ENCODE data around the gene BRMS1.

The BRMS1 gene

DNA sequence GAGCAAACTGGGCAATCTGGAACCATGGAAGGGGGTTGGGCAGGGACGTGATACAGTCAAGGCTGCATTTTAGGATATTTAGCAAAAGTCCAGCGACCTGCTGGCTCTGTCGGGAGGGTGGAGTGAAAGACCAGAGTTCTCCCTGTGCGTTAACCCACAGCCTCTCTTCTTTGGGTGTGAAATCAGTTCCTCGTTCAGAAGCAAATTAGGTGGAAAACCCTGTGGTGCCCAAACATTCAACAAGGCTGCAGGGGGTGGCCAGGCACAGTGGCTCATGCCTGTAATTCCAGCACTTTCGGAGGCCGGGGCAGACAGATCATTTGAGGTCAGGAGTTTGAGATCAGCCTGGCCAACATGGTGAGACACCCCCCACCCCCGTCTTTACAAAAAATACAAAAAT, 47.3 kb downstream of the BRMS1 start:
- DNase-seq = no peak

DNA sequence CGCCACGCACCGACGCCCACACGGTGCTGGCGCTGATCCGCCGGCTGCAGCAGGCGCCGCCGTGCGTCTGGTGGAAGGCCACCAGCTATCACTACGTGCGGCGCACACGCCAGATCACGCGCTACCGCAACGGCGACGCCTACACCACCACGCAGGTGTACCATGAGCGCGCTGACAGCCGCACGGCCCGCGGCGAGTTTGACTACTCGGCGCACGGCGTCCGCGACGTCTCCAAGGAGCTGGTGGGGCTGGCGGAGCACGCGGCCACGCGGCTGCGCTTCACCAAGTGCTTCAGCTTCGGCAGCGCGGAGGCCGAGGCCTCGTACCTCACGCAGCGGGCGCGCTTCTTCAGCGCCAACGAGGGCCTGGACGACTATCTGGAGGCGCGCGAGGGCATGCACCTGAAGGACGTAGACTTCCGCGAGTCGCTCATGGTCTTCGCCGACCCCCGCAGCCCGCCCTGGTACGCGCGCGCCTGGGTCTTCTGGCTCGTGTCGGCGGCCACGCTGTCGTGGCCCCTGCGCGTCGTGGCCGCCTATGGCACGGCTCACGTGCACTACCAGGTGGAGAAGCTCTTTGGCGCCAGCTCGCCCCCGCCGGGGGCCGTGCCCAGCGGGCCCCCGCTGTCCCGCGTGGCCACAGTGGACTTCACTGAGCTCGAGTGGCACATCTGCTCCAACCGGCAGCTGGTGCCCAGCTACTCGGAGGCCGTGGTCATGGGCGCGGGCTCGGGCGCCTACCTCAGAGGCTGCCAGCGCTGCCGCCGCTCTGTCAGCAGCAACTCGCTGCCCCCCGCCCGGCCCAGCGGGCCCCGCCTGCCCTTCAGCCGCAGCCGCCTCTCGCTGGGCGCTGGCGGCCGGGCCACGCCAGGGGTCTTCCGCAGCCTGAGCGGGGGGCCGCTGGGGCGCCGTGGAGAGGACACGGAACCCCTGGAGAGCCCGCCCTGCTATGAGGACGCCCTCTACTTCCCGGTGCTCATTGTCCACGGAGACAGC, 50.0 kb downstream of the BRMS1 start:
- no peak for DNase-seq

DNA sequence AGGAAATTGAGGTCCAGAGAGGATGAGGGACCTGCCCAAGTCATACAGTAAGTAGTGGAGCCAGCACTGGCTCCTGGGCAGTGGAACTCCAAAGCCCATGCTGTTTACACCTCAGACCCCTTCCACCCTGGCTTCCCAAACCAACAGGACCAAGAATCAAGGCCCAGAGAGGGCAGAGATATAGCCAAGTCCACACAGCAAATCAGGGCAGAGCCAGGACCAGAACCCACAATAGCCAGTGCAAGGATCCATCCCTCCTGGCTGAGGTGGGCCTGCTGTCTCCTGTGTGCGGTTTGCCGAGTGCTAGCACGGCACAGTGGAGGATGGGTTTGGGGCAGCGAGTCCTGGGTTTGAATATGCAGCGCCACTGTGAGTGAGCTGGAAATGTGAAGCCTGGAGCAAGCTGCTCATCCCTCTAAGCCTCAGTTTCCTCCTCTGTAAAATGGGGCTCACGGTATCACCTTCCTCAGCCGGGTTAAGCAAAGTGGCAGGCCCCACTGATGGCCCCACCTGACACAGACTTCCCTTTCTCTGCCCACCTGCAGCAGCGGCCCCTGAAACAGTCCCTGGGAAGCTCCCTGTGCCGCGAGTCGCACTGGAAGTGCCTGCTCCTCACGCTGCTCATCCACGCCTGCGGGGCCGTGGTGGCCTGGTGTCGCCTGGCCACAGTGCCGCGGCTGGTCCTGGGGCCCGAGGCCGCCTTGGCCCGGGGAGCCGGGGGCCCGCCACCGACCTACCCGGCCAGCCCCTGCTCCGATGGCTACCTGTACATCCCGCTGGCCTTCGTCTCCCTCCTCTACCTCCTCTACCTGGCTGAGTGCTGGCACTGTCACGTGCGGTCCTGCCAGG, 50.9 kb downstream of the BRMS1 start:
- DNase-seq = no peak

DNA sequence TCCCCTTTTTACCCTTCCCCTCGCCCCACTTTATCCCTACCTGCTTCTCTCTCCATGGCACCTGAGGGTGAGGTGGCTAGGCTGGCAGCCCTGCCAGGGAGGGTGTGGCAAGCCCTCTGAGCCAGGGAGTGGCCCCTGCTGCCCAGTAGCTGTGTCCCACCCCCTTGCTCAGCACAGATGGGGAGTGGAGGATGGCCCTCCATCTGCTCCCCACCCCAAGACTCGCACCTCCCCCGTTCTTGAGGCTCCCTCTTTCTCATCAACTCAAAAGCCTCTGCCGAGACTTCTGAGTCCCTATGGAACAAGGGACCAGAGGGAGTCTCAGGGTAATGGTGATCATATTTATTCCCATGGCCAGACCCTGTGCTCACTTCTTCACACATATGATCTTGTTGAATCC, 51.6 kb downstream of the BRMS1 start:
- no peak for DNase-seq

DNA sequence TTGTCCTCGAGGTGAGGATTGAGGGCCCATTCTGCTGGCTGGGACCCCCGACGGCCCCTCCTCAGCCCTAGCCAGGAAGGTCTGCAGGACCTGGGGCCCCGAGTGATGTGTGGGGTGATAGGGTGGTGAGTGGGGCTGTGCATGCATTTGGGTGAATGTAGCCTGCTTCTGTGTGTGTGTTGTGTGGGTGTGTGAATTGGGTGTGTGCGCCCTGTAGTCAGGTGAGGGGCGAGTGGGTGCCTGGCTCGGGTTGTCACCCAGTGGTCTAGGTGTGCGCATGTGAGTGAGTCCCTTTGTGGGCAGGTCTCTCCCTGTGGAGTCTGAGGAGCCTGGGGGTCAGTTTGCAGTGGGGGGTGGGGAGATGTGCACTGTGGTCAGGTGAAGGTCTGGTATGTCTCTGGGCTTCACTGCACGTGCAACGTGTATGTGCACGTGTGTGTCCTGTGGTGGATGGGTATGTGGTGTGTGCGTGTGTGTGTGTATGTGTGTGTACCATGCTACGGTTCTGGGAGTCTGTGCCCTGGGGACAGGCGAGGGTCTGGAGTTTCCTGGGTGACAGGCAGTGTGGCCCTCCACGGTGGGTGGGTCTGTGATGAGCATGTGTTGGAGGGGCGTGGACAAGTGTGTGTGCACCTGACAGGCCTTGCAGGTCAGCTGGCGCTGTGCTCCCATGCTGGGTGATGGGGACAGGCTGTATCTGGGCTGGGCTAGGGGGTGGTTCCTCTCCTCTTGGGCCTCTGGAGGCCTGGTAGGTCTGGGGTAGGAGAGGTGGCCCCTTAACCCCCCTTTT, 52.2 kb downstream of the BRMS1 start:
- no peak for DNase-seq

DNA sequence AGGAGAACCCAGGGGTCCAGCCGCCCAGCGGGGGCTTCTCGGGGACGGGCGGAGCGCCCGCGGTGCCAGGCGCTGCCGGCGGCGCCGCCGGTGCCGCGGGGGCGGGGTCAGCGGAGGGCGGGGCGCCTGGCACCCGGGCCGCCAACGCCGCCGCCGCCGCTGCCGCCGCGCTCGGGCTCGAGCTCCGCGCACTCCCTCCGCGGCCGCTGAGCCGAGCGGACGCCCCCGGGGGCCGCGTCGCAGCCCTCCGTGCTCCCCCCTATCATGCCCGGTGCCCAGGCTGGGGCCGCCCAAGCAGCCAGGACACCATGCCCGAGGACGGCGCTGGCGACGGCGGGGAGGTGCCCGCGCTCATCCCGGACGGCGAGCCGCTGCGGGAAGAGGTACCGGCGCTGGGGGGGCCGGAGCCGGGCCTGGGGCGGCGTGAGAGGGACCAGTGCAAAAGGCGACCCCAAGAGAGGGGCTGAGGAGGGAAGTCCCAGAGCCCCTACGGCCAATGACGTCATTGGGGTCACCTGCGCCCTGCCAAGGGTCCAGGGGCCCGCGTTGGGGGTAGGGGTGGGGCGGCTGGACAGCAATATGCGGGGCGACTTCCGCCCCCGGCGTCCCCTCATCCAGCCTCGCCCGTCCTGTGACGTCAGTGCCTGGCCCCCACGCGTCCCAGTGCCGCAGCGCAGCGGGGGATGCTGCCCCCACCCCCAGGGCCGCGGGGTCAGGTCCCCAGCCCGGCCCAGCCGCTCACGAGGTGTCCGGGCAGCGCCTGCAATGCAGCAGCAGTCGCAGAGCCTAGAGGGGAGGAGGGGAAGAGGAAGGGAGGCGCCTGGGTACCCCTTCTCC, 53.0 kb downstream of the BRMS1 start, which contains the start of gene TMEM151A:
Gene TMEM151A, plus strand, starts transcription at position 189 of the 837 bp plus-strand sequence. Its CDS starts 120 bp downstream, at position 309.
- peak; percentile 47 for DNase-seq

DNA sequence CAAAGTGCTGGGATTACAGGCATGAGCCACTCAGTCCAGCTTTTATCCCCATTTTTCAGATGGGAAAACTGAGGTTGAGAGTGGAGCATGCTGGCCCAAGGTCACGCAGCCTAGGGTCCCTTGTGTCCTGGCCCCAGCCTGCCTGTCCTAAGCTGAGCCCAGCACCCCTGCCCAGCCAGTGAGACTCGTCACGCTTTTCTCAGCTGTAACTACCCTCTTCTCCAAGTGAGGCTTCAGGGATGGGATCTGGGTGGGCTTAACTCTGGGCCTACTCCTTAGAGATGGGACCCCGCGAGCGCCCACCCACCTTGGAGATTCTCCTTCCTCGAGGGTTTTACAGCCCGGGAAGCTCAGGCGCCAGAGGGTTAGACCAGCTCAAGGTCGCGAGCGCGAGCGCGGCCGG, 53.6 kb downstream of the BRMS1 start:
- no peak for DNase-seq

DNA sequence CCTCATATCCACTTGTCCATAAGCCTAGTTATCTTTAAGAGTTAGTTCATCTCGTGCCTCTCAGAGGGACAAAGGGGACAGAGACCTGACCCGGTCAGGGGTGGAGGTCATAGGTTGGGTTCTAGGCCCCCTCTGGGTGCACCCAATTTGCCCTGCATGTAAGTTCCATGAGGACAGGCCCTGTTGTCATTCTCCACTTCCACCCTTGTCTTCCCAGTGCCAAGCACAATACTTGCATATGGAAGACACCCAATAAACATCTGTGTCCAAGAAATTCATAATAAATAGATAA, 54.6 kb downstream of the BRMS1 start:
- no peak for DNase-seq

DNA sequence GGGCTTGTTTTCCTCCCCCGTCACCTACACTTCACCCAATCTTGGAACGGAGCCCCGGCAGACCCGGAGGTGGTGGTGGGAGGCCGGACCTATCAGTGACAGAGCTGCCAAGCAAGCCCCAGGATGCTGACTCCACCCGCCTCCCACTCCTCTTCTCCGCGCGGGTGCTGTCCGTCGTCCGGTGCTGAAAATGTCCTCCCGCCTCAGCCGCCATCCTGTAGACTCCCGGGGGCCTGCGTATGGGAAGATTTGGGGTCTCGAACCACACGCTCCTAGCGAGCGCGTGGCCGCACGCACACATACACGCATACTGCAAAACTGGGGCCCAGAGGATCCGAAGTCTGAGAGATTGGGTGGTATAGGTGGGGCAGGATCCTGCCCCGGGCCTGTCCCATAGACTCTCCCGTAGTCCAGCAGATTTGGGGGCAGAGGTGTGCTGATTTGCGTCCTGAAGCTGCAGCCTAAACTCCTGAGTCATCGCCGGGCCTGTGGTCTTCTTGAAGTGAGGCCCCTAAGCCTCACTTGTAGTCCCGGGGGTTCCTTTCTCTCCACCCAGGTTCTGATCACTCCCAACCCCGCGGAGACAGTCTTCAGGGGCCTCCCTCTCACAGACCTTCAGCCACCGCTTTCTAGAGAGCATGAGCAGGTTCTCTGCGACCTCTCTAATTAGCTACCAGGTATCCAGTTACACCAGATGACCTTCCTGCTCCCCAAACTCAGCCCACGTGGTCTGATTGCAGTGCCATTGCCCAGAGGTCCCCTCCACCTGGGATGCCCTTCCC, 55.2 kb downstream of the BRMS1 start:
- DNase-seq = no peak

DNA sequence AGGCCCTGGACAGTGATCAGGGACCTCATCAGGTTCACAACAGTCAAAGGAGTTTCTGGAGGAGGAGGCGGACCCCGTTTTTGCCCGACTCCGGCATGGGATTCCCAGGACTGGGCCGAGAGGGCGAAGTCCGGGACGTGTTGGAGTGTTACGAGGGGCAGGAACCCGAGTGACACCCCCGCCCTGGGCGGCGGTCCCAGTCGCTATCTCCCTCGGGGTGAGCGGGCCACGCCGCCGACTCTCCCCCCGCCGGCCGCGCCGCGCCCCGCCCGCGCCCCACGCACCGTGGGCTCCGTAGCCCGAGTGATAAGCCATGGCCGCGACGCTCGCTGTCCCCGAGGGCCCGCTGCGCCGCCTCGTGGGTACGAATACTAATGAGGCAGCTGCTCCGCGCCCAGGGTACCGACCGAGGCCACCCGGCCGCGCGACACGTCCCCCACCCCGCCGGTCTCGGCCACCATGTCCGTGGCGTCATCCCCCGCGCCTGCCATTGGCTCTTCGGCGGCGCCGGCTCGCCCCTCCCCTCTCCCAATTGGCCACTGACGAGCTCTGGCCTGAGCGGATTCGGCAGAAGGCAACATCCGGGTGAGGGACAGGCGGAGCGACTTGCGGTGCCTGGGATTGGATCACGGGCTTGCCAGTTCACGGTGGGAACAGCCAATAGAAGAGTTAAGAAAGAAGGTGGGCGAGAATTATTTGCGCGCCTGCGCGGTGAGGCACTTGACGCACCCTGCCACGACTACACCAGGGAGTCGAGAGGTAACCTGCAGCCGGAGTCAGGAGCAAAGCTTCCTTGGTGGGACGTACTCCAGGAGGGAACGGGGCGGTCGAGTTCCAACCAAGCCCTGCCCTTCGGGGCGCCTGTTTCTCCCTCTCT, 56.0 kb downstream of the BRMS1 start, which contains the start of gene YIF1A:
Gene YIF1A, minus strand, starts transcription at position 473 of the 877 bp plus-strand sequence. Its CDS starts 158 bp downstream, at position 315.
- DNase-seq = peak; percentile 99

DNA sequence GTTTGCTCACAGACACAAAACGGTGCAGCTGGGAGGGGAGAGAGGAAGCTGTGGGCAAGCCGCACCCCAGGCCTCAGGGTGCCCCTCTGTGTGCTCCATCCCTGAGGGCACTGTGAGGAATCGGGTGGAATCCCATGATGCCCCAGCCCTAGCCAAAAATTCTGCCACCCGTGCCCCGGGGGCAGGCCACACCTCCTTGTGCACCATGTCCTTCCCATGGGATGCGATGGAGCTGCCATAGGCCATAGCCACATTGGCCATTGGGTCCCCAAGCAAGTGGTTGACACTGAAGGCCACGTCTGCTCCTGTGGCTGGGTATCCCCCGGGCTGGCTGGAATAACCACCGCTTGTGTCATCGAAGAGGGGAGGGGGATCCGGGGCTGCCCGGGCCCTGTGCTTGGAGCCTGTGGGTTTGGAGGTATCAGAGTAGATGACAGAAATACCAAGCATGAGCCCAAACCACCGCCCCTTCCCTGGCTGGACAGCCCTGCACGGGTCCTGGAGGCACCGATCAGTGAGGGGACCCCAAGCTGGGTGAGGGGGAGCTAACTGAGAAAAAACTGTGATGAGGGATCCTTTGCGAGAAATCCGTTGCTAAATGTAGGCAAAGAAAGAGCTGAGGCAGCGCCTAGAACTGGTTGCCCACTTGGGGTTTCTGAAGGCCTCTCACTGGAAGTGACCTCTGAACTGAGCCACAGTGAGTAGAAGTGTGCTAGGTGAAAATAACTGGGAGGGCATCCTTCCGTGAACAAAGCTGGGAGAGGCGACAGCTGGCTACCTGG, 56.8 kb downstream of the BRMS1 start:
- DNase-seq = no peak
